Endothelial cell of umbilical vein (primary cell): ENCODE results near the gene SPIRE1.

Source experiments
- EZH2 ChIP-seq: IDR thresholded peaks from 2 replicates; pipeline ENCODE4 v1.6.1; 2012; ENCODE audit warnings: borderline replicate concordance, low read depth, mild to moderate bottlenecking, moderate library complexity, low read length, inconsistent platforms; ENCODE audit not compliant: severe bottlenecking
- MAX ChIP-seq: IDR thresholded peaks from 2 replicates; pipeline ENCODE4 v1.6.1; 2011; ENCODE audit not compliant: insufficient read depth, insufficient read length
- POLR2A ChIP-seq: IDR thresholded peaks from 2 replicates; pipeline ENCODE4 v1.6.1; 2012; ENCODE audit warnings: low read depth, mild to moderate bottlenecking, control low read depth, low read length
- POLR2AphosphoS5 ChIP-seq: IDR thresholded peaks from 2 replicates; pipeline ENCODE4 v1.6.1; 2012; ENCODE audit warnings: low read depth, mild to moderate bottlenecking, control low read depth, low read length, moderate library complexity; ENCODE audit not compliant: insufficient read depth
- TF ChIP-seq, protein P1 (sequence below), 2 donors: IDR thresholded peaks; 1 replicate in 1 of 2; 2 replicates in 1 of 2; pipeline ENCODE4 v1.5.1; 2011; ENCODE audit warnings: low read length in 2 of 2, mild to moderate bottlenecking in 2 of 2, moderate library complexity in 2 of 2, control low read depth in 1 of 2, inconsistent platforms in 1 of 2, low read depth in 1 of 2; ENCODE audit not compliant: insufficient read depth in 1 of 2; ENCODE audit errors: extremely low read depth in 1 of 2

GRCh38 chr18:12416098-12416729 is 241.7 kb downstream of the SPIRE1 start:
- TF ChIP-seq MAX (no peak), EZH2 (no peak), POLR2A (no peak), POLR2AphosphoS5 (no peak)
- TF ChIP-seq, protein P1, sequence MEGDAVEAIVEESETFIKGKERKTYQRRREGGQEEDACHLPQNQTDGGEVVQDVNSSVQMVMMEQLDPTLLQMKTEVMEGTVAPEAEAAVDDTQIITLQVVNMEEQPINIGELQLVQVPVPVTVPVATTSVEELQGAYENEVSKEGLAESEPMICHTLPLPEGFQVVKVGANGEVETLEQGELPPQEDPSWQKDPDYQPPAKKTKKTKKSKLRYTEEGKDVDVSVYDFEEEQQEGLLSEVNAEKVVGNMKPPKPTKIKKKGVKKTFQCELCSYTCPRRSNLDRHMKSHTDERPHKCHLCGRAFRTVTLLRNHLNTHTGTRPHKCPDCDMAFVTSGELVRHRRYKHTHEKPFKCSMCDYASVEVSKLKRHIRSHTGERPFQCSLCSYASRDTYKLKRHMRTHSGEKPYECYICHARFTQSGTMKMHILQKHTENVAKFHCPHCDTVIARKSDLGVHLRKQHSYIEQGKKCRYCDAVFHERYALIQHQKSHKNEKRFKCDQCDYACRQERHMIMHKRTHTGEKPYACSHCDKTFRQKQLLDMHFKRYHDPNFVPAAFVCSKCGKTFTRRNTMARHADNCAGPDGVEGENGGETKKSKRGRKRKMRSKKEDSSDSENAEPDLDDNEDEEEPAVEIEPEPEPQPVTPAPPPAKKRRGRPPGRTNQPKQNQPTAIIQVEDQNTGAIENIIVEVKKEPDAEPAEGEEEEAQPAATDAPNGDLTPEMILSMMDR (IDR thresholded peaks at IDR 0.05; ENCODE audit: extremely low read depth in 1 of 2, insufficient read depth in 1 of 2, low read depth in 1 of 2, low read length in 2 of 2): no peak
